T-helper 22 cell (primary cell): ENCODE data around the gene CARM1.
"Not testable (repeated sequence)": the region's sequence is repeated elsewhere in the genome, so short reads cannot be mapped to it uniquely, and the experiment has no call there.

Experiments used
- DNase-seq: peaks from one replicate; pipeline ENCODE4 v3.0.0-alpha.2; 2020; ENCODE audit warnings: low read depth

Gene CARM1

DNA sequence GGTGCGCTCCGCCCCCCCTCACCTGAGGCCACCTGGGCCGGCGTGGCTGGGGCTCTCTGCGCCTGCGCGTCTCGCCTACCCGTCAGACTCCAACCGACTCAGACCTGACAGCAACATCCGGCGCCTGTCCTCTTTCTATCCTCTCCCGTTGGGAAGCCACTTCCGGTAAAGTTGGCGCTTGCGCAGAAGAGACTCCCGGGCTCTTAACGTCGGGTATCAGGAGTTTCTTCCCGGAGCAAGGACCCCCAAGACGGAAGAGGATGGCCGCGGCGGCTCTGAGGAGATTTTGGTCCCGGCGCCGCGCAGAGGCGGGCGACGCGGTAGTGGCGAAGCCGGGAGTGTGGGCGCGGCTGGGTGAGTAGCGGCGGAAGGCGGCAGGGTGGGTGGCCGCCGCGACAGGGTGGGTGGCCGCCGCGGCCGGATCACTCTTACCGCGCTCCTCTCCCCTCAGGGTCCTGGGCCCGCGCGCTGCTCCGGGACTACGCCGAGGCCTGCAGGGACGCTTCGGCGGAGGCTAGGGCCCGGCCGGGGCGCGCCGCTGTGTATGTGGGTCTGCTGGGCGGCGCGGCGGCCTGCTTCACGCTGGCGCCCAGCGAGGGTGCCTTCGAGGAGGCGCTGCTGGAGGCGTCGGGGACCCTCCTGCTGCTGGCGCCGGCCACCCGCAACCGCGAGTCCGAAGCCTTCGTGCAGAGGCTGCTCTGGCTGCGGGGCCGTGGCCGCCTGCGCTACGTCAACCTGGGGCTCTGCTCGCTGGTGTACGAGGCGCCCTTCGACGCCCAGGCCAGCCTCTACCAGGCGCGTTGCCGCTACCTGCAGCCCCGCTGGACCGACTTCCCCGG is 57.4 kb downstream of the CARM1 start, which contains the start of the genes TIMM29 and YIPF2:
TIMM29 (plus strand) TSS at position 249 of the 839 bp plus-strand sequence; CDS start at position 261, 12 bp downstream.
YIPF2 (minus strand) TSS at position 77 of the 839 bp plus-strand sequence. CDS start 229 bp downstream, outside the sequence.
- peak; percentile 91 for DNase-seq

DNA sequence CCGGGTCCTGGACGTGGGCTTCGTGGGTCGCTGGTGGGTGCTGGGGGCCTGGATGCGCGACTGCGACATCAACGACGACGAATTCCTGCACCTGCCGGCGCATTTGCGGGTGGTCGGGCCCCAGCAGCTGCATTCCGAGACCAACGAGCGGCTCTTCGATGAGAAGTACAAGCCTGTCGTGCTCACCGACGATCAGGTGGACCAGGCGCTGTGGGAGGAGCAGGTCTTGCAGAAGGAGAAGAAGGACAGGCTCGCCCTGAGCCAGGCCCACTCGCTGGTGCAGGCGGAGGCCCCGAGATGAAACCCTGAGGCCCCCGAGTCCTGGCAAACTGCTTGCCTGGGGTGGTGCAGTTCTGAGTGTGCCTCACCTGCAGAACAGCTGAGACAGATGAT is 58.0 kb downstream of the CARM1 start:
- DNase-seq: no peak

DNA sequence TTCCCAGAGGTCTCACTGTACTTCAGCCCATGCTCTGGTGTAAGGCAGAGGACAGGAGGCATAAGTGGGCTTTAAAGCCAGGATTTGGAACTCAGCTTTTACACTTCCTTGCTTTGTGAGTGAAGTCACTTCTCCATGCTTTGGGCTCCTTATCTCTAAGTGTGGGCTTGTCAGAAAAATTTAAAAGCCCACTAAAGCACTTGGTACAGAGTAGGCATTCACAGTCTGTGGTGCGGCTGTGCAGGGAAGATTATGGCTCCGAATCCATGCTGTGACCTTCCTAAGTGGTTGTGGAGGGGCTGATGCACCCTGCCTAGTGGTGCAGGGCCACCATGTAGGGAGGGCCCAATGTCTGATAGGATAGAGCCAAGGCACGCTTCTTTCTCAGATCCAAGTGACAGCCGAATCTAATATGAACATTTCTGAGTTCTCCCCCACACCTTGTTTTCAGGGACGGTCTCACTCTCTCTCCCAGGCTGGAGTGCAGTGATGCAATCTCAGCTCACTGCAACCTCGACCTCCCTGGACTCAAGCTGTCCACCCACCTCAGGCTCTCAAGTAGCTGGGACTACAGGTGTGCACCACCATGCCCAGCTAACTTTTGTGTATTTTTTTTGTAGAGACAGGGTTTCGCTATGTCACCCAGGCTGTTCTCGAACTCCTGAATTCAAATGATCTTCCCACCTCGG is 64.2 kb downstream of the CARM1 start:
- no peak for DNase-seq

DNA sequence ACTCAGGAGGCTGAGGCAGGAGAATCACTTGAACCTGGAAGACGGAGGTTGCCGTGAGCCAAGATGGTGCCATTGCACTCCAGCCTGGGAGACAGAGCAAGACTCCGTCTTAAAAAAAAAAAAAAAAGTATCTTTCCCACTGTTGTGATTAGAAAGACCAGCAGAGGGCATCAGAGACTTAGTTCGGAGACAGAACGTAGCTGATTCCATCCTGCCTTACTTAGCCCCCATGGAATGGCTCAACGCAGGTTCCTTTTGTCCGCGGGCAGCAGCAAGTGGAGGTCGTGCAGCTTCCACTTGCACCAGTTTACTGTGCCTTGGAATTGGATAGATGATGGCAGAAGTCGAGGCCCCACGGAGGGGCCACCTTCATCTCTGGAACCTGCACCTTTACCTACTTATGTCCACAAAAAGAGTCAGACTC is 65.3 kb downstream of the CARM1 start:
- DNase-seq: no peak

DNA sequence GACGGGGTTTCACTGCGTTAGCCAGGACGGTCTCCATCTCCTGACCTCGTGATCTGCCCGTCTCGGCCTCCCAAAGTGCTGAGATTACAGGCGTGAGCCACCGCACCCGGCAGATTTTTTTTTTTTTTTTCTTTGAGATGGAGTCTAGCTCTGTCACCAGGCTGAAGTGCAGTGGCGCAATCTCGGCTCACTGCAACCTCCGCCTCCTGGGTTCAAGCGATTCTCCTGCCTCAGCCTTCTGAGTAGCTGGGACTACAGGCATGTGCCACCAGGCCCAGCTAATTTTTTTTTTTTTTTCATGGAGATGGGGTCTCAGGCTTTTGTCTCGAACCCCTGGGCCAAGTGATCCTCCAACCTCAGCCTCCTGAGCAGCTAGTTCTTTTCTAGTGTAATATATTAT is 70.3 kb downstream of the CARM1 start:
- not testable (repeated sequence) for DNase-seq

DNA sequence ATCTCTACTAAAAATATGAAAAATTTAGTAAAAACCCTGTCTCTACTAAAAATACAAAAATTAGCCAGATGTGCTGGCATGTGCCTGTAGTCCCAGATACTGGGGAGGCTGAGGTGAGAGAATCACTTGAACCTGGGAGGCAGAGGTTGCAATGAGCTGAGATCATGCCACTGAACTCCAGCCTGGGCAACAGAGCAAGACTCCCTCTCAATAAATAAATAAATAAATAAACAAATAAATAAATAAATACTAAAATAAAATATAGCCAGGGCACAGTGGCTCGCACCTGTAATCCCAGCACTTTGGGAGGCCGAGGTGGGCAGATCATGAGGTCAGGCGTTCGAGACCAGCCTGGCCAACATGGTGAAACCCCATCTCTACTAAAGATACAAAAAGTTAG is 72.1 kb downstream of the CARM1 start:
- not testable (repeated sequence) for DNase-seq

DNA sequence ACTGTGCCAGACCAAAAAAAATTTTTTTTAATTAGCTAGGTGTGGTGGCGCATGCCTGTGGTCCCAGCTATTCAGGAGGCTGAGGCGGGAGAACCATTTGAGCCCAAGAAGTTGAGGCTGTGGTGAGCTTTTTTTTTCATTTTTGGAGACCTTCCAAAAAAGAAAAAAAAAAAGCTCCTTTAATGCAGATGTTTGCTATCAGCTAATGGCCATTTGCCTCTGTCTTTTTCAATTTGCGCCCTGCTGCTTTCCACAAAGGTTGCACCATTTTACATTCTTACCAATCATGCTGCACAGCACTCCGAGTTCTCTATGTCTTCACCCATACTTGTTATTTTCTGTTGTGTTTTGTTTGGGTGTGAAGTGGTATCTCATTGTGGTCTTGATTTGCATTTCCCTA is 73.9 kb downstream of the CARM1 start:
- no peak for DNase-seq

DNA sequence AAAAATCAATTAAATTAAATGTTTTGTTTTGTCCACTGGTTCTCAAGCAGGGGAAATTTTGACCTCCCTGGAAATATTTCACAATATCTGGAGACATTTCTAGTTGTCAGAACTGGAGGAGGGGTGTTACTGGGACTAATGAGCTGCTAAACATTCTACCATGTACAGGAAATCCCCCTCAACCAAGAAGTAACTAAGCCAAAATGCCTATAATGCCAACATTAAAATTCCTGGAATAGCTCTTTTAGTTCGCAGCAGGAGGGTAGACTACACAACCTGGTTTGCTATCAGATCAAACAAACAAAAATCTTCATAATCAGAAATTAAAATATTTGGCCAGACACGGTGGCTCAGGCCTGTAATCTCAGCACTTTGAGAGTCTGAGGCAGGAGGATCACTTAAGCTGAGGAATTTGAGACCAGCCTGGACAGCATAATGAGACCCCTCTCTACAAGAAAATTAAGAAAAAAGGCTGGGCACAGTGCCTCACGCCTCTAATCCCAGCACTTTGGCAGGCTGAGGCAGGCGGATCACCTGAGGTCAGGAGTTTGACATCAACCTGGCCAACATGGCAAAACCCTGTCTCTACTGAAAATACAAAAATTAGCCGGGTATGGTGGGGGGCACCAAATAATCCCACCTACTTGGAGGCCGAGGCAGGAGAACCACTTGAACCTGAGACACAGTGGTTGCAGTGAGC is 75.8 kb downstream of the CARM1 start:
- DNase-seq: no peak

DNA sequence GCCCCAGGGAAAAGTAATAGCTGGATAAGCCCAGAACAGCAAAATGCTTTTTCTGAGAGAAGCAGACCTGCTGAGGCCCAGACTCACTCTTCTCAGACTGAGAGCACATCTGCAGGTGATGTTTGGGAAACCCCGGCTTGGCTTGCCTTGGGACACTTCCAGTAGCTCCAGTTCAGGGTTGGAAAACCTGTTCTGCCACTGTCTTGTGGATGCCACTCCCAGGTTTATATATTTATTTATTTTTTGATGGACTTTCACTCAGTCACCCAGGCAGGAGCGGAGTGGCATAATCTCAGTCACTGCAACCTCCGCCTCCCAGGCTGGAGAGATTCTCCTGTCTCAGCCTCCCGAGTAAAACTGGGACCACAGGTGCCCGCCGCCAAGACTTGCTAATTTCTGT is 81.5 kb downstream of the CARM1 start:
- DNase-seq: no peak

DNA sequence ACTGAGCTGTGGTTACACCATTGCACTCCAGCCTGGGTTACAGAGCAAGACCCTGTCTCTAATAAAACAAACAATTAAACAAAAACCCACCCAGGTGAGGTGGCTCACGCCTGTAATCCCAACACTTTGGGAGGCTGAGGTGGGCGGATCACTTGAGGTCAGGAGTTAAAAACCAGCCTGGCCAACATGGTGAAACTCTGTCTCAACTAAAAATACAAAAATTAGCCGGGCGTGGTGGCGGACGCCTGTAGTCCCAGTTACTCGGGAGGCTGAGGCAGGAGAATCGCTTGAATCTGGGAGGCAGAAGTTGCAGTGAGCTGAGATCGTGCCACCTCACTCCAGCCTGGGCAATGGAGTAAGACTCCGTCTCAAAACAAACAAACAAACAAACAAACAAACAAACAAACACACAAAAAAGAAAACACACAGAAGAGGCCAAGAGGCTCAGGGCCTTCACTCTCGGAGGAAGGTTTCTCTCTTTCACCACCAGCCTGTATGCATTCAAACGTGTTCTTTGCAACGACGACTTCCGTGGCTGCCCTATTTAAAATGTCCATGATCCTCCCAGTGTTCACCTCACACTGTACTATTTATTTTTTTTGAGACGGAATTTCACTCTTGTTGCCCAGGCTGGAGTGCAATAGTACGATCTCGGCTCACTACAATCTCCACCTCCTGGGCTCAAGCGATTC is 88.1 kb downstream of the CARM1 start:
- not testable (repeated sequence) for DNase-seq

DNA sequence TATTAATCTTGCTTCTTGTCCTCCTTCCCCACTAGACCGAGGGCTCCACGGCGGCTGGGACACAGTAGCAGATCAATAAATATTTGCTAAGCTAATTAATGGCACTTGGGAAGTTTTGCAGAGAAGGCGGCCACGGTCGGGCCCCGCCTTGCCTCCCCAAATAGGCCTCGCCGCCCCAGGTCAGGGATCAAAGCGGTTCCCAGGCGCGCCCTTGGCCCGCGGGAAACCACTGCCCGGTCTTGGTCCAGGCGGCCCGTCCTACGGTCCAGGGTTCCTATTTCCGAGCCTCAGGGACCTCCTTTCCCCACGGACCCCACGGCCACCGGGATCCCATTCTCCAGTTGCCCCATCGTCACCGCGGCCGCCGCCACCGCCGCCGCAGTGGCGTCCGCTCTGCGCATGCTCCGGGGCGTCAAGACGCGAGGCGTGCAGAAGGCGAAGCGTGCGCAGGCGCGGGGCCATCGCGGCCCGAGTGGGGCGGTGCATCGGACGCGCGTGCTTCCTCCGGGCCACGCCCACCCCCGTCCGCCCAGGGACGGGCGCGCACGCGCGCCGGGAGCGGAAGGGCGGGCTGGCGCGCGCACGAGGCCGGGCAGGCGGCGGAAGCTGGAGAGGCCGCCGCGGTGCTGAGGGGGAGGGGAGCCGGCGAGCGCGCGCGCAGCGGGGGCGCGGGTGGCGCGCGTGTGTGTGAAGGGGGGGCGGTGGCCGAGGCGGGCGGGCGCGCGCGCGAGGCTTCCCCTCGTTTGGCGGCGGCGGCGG is 89.1 kb downstream of the CARM1 start, which contains the start of gene SMARCA4:
SMARCA4 (plus strand) TSS at position 717 of the 759 bp plus-strand sequence. CDS start 23,122 bp downstream, outside the sequence.
- DNase-seq: peak; percentile 96

DNA sequence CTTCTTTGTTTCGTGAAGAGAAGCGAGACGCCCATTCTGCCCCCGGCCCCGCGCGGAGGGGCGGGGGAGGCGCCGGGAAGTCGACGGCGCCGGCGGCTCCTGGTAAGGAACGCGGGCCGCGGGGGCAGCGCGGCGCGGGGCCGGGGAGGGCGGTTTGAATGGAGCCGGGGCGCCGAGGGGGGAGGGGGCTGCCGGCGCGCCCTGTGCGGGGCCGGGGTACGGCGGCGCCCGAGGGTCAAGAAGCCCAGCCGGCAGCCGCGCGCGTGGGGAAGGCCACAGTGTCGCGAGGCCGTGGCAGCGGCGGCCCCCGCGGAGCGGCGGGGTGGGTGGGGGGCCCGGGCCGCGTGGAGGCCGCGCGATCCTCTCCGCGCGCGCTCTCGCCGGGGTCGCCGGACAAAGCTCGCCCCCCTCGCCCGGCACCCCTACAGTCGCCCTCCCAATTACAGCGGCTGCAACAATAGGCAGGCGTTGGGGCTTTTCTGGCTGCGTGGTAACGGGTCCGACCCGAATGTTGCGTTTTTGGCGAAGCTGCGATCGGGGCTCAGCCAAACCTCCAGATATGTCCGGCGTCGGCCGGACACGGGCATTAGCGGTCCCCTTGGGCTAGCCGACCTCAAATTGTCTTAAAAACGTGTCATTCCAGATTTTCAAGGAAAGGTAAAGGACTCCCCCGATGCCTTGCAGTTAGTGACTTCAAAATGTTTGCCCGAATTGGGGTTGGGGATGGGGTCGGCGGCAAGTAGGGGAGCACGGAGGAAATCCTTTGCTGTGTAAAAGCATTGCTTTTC is 89.9 kb downstream of the CARM1 start:
- no peak for DNase-seq

DNA sequence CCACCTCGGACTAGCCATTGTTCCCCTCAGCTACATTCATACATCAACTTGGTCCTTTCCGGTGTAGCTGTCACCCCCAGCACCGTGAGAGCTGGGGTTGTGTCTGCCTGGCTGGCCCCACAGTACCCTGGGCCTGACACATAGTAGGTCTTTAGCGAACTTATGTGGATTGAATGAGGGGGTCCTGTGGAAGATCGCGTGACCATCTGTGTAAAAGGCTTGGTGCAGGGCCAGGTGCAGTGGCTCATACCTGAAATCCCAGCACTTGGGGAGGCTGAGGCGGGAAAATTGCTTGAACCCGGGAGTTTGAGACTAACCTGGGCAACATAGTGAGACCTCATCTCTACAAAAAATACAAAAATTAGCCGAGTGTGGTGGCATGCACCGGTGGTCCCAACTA is 91.5 kb downstream of the CARM1 start:
- DNase-seq: no peak

DNA sequence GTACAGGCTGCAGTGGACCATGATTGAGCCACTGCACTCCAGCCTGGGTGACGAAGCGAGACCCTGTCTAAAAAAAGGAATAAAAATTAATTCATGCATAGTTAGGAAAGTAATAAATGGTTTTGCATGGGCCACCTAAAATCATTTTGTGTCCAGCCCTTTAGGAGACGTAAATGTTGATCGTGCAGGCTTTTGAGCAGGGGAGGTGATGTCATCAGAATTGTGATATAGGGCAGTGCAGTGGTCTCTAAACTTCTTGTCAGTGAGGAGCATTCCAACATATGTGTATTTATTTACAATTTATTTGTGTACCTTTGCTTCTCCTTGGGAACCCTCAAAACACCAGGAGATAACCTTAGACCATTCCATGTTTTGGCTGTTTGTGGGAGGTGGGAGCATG is 92.5 kb downstream of the CARM1 start:
- no peak for DNase-seq

DNA sequence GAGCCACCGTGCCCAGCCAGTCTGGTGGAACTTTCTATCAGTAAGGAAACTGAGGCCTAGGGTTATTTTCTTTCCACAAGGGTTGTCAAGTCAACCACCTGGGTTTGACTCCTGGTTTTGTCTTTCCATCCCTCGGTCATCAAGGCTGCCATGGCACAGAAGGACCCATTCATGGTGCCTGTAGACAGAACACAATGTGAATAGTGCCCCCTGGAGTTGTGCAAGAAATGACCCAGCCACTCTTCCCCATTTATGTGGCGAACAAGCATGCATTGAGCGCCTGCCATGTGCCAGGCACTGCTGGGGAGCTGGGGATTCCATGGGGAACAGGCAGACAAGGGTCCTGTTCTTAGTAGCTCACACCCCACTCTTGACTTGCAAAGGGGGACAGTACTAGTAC is 93.5 kb downstream of the CARM1 start:
- DNase-seq: no peak

DNA sequence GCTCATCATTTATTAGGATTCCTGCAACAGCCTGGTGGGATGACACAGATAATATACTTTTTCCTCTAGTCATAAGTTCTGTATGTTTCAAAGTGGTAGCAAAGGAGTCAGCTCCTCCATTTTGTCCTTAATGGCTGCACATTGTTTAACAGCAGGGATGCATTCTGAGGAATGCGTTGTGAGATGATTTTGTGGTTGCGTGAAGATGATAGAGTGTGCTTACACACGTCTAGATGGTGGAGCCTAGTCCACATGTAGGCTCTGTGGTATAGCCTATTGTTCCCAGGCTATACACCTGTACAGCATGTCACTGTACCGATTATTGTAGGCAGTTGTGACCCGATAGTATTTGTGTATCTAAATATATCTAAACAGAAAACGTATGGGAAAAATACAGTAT is 94.0 kb downstream of the CARM1 start:
- no peak for DNase-seq

DNA sequence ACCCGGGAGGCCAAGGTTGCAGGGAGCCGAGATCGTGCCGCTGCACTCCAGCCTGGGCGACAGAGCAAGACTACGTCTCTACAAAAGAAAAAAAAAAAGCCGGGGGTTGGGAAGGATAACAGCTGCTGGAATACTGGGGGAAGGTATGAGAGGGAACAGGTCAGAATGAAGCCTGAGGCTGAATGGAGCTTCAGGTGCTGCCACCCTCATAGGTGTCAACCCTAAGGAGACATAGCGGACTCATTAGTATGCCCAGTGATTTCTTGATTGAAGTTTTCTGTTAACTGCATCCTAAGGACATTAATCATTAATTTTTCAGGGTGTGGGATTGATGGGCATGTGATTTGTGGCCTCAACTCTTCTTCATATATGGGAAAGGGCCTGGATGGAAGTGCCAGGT is 95.5 kb downstream of the CARM1 start:
- no peak for DNase-seq

DNA sequence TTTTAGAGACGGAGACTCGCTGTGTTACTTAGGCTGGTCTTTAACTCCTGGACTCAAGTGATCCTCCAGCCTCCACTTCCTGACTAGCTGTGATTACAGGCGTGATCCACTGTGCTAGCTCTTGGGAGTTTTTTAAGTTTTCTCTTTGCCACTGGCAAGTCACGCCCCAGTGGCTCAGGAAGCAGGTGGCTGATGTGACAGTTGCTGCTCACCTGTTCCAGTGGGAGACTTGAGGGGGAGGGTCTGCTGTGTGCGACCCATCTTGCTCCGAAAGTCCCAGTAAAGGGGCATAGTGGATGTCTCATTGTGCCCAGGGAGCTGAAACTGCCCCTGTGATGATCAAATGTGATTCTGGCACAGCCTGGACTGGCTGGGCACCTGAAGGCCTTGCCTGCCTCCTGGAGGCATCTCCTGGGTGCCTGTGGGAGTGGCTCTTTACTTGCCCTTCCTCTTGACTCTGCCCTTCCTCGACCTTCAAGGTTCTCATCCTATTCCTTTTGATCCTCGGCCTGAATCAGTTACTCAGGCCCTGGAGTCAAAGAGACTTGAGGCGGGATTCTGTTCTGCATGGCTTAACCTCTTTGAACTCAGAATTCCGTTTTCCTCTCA is 97.3 kb downstream of the CARM1 start:
- no peak for DNase-seq

DNA sequence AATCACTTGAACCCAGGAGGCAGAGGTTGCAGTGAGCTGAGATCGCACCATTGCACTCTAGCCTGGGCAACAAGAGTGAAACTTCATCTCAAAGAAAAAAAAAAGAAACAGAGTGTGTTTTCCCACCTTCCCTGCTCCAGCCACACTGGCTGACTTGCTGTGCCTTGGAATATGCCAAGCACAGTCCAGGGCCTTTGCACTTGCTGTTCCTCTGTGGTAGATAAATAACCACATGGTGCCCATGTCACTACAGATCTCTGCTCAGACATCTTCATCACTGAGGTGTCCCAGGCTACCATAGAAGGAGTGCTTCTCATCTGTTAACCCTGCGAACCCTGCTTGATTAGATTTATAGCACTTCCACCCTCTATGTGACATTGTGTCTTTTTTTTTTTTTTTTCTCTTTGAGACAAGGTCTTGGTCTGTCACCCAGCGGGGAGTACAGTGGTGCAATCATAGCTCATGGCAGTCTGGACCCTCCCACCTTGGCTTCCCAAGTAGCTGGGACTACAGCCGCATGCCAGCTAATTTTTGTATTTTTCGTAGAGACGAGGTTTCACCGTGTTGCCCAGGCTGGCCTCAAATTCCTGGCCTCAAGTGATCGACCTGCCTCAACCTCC is 99.9 kb downstream of the CARM1 start:
- no peak for DNase-seq
